Measurements from ENCODE around the gene ROBO4. TPM values are rescaled to one million over a fixed set of nuclear protein-coding genes. Genes with fewer than 3 reads are reported as not detected.

Gene ROBO4
- total and polyA plus RNA-seq, 8 donors: 1.8 to 49.6 (median 6.1) TPM

GRCh38 chr11:124895471-124895971, 2.1 kb downstream of the ROBO4 start:
- intact Hi-C loops (cut with DNase I; ENCODE audit: low total_unique reads): no loop called here
- Histone ChIP-seq H3K4me1 (peaks cover 0 to 9% (median 5%) of the 10 kb centered on the region in 4 donors), H3K27me3 (peaks cover 0 to 5% (median 4%) of the 10 kb centered on the region in 3 donors), H3K27ac (peak overlapping the region in 4 of 5 donors; percentile 63 to 77 (median 66)), H3K9me3 (no peaks in the 10 kb centered on the region), H3K36me3 (no peaks in the 10 kb centered on the region), H3K4me3 (peak overlapping the region; percentile 7 to 28 (median 18))
- no peak for DNase-seq
- TF ChIP-seq POLR2AphosphoS5 (IDR thresholded peaks at IDR 0.05) (no peak), POLR2A (IDR thresholded peaks at IDR 0.05) (no peak)
- TF ChIP-seq, protein P1, sequence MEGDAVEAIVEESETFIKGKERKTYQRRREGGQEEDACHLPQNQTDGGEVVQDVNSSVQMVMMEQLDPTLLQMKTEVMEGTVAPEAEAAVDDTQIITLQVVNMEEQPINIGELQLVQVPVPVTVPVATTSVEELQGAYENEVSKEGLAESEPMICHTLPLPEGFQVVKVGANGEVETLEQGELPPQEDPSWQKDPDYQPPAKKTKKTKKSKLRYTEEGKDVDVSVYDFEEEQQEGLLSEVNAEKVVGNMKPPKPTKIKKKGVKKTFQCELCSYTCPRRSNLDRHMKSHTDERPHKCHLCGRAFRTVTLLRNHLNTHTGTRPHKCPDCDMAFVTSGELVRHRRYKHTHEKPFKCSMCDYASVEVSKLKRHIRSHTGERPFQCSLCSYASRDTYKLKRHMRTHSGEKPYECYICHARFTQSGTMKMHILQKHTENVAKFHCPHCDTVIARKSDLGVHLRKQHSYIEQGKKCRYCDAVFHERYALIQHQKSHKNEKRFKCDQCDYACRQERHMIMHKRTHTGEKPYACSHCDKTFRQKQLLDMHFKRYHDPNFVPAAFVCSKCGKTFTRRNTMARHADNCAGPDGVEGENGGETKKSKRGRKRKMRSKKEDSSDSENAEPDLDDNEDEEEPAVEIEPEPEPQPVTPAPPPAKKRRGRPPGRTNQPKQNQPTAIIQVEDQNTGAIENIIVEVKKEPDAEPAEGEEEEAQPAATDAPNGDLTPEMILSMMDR (IDR thresholded peaks at IDR 0.05): no peak
- 78 to 86% (median 80%) methylated on average over 17 to 20 of the region's 20 CpGs for WGBS, 5 donors

DNA sequence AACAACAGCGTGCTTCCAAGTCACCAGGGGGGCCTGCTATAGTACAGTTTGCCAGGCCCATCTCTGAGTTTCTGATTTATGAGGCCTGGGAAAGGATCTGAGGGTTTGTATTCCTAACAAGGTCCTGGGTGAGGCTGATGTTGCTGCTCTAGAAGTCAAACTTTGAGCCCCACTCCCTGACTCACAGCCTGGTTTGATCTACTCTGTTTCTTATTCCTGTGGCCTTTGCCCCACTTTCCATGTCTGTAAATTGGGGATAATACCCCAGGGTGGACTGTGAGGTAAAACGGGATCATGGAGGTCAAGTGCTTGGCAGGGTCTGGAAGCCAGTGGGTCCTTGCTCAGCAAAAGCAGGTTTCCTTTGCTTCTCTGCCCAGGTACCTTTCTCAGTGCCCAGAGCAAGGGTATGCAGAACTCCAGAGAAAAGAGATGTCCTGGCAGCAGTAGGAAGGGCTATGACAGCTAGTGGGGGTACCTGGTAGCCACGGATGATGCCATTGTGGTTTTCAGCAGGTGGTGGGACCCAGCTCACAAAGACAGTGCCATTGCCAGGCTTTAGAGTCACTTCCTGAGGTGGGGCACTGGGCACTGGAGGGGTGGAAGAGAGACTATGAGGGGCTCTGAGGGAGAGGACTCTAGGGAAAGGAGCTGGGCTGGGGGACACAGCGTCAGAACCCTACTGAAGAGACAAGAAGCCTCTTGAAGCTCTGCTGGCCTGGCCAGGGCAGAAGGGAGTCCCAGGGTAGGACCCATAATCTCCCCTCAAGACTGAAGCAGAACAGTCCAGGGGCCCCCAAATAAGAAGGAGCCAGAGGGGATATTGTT, 2.8 kb downstream of the ROBO4 start:
- peaks cover 0 to 5% (median 4%) of the 10 kb centered on the region in 3 donors for H3K27me3 ChIP-seq
- peak overlapping the region in 2 of 5 donors; percentile 69 to 77 for H3K27ac ChIP-seq
- WGBS, 5 donors: 56 to 76% (median 69%) methylated on average over 2 to 4 of the region's 4 CpGs
- no peaks in the 10 kb centered on the region for H3K9me3 ChIP-seq
- H3K4me3 ChIP-seq: peak overlapping the region in 2 of 4 donors; percentile 7 to 28
- no peaks in the 10 kb centered on the region for H3K36me3 ChIP-seq
- intact Hi-C loops (cut with DNase I; ENCODE audit: low total_unique reads): no loop called here
- TF ChIP-seq, protein P1 (IDR thresholded peaks at IDR 0.05): no peak
- TF ChIP-seq POLR2AphosphoS5 (IDR thresholded peaks at IDR 0.05) (no peak), POLR2A (IDR thresholded peaks at IDR 0.05) (no peak), EP300 (IDR thresholded peaks at IDR 0.05) (no peak)
- DNase-seq: no peak
- peaks cover 0 to 9% (median 5%) of the 10 kb centered on the region in 4 donors for H3K4me1 ChIP-seq

GRCh38 chr11:124893781-124894401, 3.8 kb downstream of the ROBO4 start:
- DNase-seq: no peak
- TF ChIP-seq EP300 (IDR thresholded peaks at IDR 0.05): no peak
- TF ChIP-seq, protein P1 (IDR thresholded peaks at IDR 0.05): no peak
- TF ChIP-seq POLR2A (IDR thresholded peaks at IDR 0.05): no peak
- no peak for TF ChIP-seq POLR2AphosphoS5 (IDR thresholded peaks at IDR 0.05)
- intact Hi-C loops (cut with DNase I; ENCODE audit: low total_unique reads): no loop called here
- Histone ChIP-seq H3K27me3 (peaks cover 0 to 5% (median 4%) of the 10 kb centered on the region in 3 donors), H3K4me3 (no peak overlapping the region), H3K4me1 (peaks cover 0 to 7% (median 5%) of the 10 kb centered on the region in 4 donors), H3K9me3 (no peaks in the 10 kb centered on the region), H3K36me3 (no peaks in the 10 kb centered on the region), H3K27ac (no peak overlapping the region)
- WGBS, 5 donors: 83 to 86% (median 84%) methylated on average over 10 to 14 of the region's 14 CpGs

GRCh38 chr11:124892750-124893454, 4.8 kb downstream of the ROBO4 start:
- H3K27me3 ChIP-seq: peaks cover 0 to 5% (median 4%) of the 10 kb centered on the region in 3 donors
- peak in 1 of 2 donors; percentile 18 for DNase-seq
- H3K36me3 ChIP-seq: no peaks in the 10 kb centered on the region
- H3K9me3 ChIP-seq: no peaks in the 10 kb centered on the region
- no peak for TF ChIP-seq EP300 (IDR thresholded peaks at IDR 0.05)
- TF ChIP-seq, protein P1 (IDR thresholded peaks at IDR 0.05): no peak
- no peak for TF ChIP-seq POLR2A (IDR thresholded peaks at IDR 0.05)
- no peak for TF ChIP-seq POLR2AphosphoS5 (IDR thresholded peaks at IDR 0.05)
- H3K27ac ChIP-seq: peak overlapping the region in 2 of 5 donors; percentile 29 to 54
- 66 to 81% (median 81%) methylated on average over 9 of the region's 9 CpGs for WGBS, 5 donors
- H3K4me3 ChIP-seq: no peak overlapping the region
- intact Hi-C loops (cut with DNase I; ENCODE audit: low total_unique reads): no loop called here
- H3K4me1 ChIP-seq: peaks cover 0 to 7% (median 3%) of the 10 kb centered on the region in 4 donors

Measured in stomach (tissue), 9 donors.